Adipose tissue (tissue), 3 donors: ENCODE data around the gene ABCA1. TPM values are rescaled to one million over a fixed set of nuclear protein-coding genes. Genes with fewer than 3 reads are reported as not detected.
"Not testable (repeated sequence)": the region's sequence is repeated elsewhere in the genome, so short reads cannot be mapped to it uniquely, and the experiment has no call there.

Experiments used
- H3K27ac ChIP-seq: one replicate; pipeline ENCODE4 v1.5.1; 2013; ENCODE audit warnings: low read depth, low read length
- WGBS, 3 donors: extraction: QIAGEN DNeasy Blood & Tissue Kit; methylation state at CpG; one replicate each; pipeline ENCODE4 v1.1.7; 2013; 5-methylcytosine and 5-hydroxymethylcytosine counted together
- polyA plus RNA-seq, 3 donors: library from polyadenylated mRNA; stranded (reverse); fragments of 200-250 nt; gene quantifications; one replicate each; pipeline ENCODE4 v1.2.3, GENCODE V29; 2013
- donor health status: healthy with polysubstance abuse.
- donor health status: Bipolar disorder and iron deficiency.
- donor health status: healthy.

Gene ABCA1
- polyA plus RNA-seq, 3 donors: 2.8 to 38.1 (median 14.4) TPM

DNA sequence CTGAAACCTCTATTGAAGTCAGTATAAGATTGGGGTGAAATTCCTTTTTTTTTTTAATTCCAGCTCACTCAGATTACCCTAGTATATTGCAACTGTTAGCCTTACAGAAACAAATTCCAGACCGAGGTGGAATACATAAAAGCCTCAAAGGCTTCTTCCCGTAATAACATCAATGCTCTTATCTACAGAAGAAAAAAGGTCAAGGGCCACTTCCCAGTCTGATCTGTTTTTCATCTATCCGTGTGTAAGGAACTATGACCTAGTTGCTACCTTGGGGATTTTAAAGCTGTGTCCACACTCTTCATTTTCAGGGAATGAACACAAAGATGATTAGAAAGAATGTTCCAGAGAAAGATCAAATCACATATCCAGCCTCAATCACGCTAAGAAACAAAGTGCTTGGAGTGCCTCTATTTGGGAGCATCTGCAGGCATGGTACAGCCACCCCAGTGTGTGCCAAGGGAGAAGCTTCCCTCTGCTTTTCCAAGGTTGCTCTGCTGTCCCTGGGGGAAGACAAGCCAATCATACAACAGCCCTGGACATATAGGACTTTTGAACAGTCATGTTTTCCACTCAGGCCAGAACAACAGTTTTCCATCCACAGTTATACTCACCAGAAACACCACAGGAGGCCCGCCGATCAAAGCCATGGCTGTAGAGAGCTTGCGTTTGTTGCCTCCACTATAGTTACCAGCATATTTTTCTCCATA is 140.5 kb downstream of the ABCA1 start:
- H3K27ac ChIP-seq: no peak overlapping the region
- 61 to 74% (median 61%) methylated on average over 7 of the region's 7 CpGs for WGBS, 3 donors

DNA sequence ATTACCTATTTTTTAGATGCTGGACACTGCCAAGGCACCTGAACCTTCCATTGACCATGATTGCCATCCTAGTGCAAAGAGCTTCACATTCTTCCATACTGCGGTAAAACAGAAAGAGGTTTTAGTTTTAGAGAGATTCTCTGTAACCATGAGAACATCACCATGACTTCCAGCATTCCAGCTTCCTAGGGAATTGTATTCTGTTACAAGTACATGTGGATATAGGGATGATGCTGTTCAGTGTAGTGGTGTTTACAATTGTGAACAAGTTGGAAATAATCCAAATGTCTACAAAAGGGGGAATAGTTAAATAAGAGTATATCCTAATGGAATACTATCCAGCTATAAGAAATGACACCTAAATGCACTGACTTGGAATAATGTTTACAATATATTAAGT is 141.7 kb downstream of the ABCA1 start:
- 89 to 95% (median 95%) methylated on average over 1 of the region's 1 CpG for WGBS, 3 donors
- H3K27ac ChIP-seq: no peak overlapping the region

DNA sequence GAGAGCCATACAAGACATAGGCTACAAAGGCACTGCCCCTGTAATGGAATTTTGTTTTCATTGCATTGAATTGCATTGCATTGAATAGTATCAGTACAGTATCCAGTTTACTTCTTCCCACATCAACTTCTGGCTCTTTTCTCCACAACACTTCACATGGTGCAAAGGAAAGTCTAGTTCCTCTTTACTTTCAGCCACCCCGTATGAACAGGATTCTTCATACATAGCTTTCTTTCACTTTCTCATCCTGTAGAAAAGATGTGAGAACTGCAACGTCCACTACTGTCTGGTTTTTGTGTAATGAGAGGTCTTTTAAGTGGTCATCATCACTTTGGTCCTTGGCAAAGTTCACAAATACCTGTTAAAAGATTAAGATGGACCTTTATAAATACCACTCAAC is 143.9 kb downstream of the ABCA1 start:
- 27 to 73% (median 35%) methylated on average over 2 of the region's 2 CpGs for WGBS, 3 donors
- H3K27ac ChIP-seq: no peak overlapping the region

DNA sequence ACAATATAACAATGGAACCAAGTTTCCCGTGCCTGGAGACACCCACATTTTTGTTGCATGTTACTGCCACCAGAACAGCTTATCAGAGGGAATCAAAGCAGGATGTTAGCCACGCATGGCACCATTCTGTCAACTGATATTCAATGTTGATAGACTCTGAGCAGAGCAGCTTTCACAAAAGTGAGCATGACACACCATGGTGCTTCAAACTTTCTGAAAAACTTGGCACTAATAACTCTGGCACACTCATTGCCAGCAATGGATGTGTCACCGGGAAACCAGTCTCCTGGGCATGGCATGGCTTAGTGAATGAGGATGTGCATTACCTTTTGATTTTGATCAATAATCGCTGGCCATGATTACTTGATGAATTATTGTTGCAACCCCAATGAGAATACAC is 144.4 kb downstream of the ABCA1 start:
- WGBS, 3 donors: 90 to 95% (median 91%) methylated on average over 4 of the region's 4 CpGs
- no peak overlapping the region for H3K27ac ChIP-seq

DNA sequence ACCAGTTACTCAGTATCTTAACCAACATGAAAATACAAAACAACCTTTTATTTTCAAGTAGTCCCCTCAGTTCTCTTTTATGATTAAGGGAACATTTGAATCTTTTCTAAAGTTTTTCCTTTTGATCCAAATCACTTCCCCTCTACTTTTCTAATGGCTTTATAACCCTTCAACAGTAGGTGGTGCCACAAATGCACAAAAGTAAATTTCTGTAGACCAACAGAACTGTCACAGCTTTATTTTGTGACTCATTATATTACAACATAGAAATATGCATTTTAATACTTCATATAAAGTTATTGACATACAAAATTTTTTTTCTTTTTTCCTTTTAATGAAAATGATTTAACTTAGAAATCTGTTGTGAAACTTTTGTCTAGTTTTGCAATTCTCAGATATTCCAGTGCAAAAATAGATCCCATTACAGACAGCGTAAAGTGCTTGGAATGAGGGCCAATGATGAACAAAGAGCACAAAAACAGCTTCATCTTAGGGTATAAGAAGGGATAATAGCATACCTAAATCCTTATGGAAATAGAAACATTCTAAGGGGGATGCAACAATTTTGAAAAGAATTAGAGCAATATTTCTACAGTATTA is 147.1 kb downstream of the ABCA1 start:
- WGBS, 3 donors: 70 to 96% (median 75%) methylated on average over 1 of the region's 1 CpG

DNA sequence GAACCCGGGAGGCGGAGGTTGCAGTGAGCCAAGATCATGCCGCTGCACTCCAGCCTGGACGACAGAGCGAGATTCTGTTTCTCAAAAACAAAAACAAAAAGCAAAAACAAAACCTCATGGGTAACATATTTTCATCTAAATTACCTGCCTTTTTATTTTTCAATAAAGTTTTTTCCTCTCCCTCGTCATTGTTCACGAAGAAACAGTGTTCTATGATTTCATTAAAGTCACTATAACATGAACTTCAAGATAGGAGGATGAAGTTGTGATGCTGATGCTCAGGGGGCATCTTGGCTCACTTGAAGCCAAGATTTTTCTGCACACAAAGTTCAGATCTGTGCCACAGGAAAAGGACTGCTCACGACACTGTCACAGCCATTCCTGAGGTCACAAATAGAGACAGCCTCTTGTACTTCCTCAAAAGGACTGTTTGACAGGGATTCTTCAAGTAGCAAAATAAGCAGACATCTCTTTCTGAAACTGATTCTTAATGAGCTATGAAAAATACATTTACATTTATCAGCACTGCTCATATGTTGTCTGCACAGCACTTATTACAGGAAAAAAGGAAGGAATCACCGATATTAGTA is 147.9 kb downstream of the ABCA1 start:
- WGBS, 3 donors: 78 to 85% (median 80%) methylated on average over 9 of the region's 9 CpGs

More for the DNA sequence above, 147.1 kb downstream of the ABCA1 start:
- H3K27ac ChIP-seq: no peak overlapping the region

DNA sequence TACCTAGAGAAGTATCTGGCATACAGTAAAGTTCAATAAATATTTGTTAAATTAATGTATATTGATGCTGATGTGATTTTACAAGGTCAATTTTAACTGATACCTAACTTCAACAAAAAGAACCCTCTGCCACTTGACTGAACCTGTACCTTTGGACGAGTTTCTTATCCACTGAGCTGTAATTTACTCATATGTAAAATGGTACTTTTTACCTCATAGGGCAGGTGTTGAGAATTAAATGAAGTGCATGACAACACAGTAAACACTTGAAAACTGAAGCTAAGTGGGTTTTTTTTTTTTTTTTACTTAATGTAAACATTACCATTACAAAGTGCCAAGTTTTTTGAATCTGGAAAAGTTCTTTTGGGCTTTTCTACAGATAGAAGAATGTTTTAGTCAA is 148.6 kb downstream of the ABCA1 start:
- WGBS, 3 donors: 70 to 91% (median 86%) methylated on average over 1 of the region's 1 CpG
- H3K27ac ChIP-seq: no peak overlapping the region

More for the DNA sequence above, 147.9 kb downstream of the ABCA1 start:
- H3K27ac ChIP-seq: no peak overlapping the region

DNA sequence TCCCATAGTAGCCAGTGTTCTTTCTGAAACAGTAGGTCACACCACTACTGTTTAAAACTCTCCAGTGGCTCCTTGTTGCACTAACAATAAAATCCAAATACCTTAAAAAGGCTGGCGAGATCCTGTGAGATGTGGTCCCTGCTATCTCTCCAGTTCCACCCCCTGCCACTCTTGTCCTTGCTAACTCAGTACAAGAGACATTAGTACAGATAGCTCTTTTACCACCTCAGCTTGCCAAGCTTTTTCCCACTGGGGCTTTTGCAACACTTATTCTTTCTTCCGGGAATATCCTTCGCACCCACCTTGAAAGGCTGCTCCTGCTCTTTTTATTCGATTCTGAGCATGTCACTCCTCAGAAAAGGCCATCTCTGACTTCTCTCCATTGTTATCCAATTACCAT is 149.2 kb downstream of the ABCA1 start:
- no peak overlapping the region for H3K27ac ChIP-seq
- 77 to 88% (median 82%) methylated on average over 4 of the region's 4 CpGs for WGBS, 3 donors

DNA sequence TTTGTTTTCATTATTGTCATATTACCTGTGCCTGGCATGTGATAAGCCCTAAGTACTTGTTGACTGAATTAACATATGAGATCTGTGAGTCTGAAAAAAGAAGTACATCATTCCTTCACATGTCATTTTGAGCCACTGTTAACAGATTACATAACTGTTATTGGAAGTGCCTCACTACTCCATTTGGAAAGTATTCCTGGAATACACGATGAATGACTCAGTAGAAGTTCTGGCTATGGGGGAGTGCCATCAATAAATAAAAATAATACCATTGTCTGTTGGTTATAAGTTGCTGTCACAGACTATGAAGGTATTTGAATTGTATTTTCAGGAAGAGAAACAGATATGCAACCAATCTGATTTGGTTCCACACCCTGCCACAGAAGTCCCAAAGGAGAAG is 151.2 kb downstream of the ABCA1 start:
- no peak overlapping the region for H3K27ac ChIP-seq
- WGBS, 3 donors: 56 to 76% (median 58%) methylated on average over 1 of the region's 1 CpG

DNA sequence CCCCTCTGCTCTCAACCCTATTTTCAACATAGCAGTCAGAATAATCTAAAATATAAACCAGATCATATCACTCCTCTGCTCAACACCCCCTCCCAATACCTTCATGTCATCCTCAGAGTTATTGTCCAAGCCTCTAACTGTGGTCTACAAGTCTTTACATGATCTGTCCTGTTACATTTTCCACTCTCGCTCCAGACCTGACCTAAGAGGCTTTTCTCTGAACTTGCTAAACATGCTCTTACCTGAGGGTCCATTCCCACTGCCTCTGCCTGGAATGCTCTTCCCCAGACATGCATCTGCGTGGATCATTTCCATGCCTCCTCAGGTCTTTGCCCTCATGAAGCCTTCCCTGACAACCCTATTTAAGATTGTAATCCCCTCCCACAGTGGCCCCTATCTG is 152.0 kb downstream of the ABCA1 start:
- WGBS, 3 donors: 96 to 99% (median 97%) methylated on average over 2 of the region's 2 CpGs
- H3K27ac ChIP-seq: no peak overlapping the region

DNA sequence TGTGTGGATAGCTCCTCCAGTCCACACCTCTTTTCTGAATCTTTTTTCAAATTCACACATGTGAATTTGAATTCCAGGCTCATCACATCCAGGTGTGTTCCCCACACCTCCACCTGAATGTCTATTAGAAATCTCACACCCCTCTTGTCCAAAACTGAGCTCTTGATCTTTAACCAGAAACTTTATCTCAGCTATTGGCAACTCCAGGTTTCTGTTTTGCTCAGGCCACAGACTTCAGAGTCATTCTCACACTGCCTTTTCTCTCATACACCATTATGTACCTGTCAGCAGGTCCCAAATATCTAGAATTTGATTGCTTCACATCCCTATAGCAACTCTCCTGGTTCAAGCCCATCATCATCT is 152.4 kb downstream of the ABCA1 start:
- no peak overlapping the region for H3K27ac ChIP-seq

DNA sequence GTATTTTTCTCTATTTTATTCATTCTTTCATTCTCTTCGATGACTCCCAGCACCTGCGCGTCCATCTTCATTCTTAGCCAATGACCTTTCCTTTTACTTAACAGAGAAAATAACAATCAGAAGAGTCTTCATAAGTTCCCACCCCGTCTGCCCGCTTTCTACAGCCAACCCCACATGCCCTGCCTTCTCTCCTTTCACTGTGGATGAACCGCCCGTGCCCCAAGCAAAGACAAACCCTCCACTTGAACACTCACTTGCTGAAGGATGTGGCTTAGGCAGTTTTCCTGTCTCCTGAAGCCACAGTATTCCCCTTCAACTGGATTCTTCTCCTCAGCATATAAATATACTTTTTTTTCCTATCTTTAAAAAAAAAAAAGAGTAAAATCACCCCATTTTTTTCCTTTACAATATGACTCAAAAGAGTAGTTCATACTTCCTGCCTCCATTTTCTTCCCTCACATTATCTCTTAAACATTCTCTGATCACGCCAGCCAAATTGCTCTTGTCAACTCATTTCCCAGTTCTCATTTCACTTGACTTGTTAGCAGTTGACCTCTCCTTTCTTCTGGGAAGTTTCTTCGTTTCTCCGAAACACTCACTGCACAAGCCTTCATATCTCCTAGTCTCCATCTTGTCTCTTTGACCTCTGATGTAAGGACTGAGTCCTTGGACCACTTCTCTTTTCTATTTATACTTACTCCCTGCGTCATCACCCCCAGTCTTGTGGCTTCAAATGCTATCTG is 153.0 kb downstream of the ABCA1 start:
- WGBS, 3 donors: 87 to 94% (median 91%) methylated on average over 11 of the region's 11 CpGs
- no peak overlapping the region for H3K27ac ChIP-seq

DNA sequence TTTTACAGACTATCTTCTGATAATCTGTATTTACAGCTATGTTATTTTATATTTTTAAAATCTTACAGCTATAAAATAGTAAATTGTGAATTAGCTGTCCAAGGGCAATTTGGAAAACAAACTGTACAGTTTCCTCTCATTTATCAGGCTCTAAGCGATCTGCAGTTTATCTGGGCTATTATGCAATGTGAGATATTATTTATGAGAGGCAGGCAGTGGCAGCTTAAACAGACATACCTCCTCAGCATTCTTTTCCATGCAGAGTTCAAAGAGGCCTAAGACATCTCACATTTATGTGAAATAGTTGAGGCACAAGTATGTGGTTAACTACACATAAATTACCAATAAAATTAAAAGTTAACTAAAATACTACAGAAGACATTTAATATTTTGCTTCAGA is 153.8 kb downstream of the ABCA1 start:
- no peak overlapping the region for H3K27ac ChIP-seq
- WGBS, 3 donors: 31 to 56% (median 51%) methylated on average over 1 of the region's 1 CpG

DNA sequence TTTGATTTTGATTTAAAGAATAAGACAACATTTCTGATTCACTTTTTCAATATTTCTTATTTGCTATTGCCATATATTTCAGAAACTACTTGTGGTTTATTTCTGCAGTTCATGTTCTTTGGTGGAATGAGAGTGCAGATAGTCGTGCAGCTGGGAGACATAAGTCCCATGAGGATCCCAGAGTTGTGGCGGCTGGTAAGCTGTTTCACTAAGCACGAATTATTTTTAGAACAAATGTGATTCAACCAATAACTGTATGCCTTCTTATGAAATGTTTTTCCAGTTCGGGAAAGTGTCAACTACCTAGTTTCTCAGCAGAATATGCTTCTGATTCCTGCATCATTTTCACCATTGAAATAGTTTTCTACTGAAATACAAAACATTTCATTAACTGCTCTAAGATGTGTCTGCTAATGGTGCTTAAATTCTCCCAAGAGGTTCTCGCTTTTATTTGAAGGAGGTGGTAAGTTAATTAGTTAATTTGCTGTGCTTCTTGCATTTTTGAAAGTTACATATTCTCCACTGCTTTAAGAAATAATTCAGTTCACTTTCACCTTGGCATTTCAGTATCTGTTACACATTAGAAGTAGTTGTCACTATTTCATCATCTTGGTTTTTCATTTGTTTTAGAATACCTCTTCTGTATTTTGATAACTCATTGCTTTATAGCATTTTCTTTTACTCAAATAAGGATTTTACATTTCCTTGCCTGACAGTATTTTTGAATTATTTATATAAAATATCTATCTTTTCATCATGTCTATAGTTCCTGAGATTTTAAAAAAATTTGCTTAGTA is 155.0 kb downstream of the ABCA1 start:
- H3K27ac ChIP-seq: no peak overlapping the region

DNA sequence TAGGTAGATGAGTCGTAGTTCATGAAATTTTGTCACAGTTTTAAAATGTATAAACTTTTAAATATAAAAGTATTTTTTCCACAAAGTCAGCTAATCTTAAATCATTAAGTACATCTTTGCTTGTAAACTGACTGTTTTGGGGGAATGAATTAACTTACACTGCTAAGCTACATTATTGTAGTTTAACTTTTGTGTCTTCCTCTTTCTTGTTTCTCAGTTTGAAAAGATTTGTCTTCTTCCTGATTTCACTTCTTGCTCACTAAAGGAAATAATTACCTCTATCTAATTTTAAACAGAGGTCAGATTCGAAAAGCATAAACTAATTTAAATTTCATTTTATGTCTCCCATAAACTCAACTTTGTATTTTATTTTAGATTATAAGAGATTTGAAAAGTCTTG is 158.3 kb downstream of the ABCA1 start:
- WGBS, 3 donors: 68 to 80% (median 68%) methylated on average over 2 of the region's 2 CpGs
- H3K27ac ChIP-seq: no peak overlapping the region

More for the DNA sequence above, 155.0 kb downstream of the ABCA1 start:
- 50 to 73% (median 55%) methylated on average over 5 of the region's 5 CpGs for WGBS, 3 donors

DNA sequence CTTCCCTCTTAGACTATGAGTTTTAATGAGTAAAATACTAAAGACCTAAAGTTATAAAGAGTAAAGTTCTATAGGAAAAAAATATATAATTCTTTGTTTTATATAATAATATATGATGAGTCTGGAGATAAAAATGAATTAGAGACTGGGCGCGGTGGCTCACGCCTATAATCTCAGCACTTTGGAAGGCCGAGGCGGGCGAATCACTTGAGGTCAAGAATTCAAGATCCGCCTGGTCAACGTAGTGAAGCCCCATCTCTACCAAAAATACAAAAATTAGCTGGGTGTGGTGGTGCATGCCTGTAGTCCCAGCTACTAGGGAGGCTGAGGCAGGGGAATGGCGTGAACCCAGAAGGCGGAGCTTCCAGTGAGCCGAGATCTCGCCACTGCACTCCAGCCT is 158.9 kb downstream of the ABCA1 start:
- H3K27ac ChIP-seq: not testable (repeated sequence)
- WGBS, 3 donors: 94 to 98% (median 94%) methylated on average over 12 of the region's 12 CpGs

DNA sequence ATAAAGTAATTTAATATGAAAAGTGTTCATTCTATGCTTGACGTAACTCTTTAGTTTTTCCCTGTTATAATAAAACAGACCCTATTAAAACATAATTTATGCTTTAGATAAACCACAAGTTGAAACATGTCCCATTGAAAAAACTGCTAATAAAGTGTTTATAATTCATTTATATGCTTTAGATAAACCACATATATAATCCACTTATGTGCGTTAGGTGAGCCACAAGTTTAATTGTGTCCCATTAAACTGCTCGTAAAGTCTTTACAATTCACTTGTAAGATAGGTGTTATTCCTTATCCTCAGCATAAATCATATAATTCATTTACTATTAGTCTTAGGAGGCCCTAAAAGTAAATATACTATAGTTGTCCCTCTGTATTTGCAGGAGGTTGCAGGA is 160.4 kb downstream of the ABCA1 start:
- WGBS, 3 donors: 96 to 97% (median 97%) methylated on average over 3 of the region's 3 CpGs

DNA sequence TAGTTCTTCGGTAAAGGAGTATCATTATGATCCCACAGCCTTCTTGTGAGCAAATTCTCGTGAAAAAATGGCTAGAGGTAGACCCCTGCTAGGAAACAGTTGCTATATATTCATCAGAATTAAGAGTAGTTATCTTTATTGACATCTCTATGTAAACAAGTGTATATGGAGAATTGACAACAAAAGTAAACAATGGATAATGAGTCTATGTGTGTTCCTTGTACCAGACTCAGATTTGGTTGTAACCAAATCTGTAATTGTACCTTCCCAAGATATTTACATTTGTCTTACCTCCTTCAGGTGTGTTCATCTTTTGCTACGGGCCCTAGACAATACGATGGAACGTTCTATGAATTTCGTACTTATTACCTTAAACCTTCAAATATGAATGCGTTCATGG is 161.9 kb downstream of the ABCA1 start:
- 91 to 94% (median 91%) methylated on average over 7 of the region's 7 CpGs for WGBS, 3 donors
- H3K27ac ChIP-seq: no peak overlapping the region

More for the DNA sequence above, 160.4 kb downstream of the ABCA1 start:
- no peak overlapping the region for H3K27ac ChIP-seq

DNA sequence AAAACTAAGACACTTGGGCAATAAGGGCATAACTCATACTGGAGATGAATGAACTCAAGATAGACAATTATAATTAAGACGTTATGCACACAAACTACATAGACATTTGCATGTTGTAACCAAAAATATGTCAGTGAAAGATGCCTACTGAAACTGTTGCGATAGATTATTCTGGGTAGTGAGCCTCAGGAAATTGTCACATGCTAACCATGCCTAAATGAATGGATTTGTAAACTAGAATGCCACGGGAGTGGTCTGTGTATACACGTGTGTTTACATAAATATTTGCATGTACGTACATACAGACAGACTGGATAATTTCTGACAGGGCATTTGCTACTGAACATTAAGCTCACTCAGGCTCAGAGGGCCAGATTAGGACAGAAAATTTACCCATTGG is 162.8 kb downstream of the ABCA1 start:
- H3K27ac ChIP-seq: no peak overlapping the region
- 46 to 56% (median 52%) methylated on average over 5 of the region's 5 CpGs for WGBS, 3 donors
